IPS-18a (cell line): Measurements from ENCODE around the gene HS3ST4.
A peak's percentile ranks its signal among the peaks of the same experiment; 100 is the strongest.
"Not testable (repeated sequence)": the region's sequence is repeated elsewhere in the genome, so short reads cannot be mapped to it uniquely, and the experiment has no call there.

Source experiments
- H3K27ac ChIP-seq: one replicate; pipeline ENCODE4 v1.5.1; 2013; ENCODE audit warnings: low read length
- H3K27me3 ChIP-seq: one replicate; pipeline ENCODE4 v1.6.1; 2013; ENCODE audit warnings: mild to moderate bottlenecking, low read length; ENCODE audit not compliant: control insufficient read depth, insufficient read depth
- H3K36me3 ChIP-seq: one replicate; pipeline ENCODE4 v1.6.1; 2013; ENCODE audit warnings: low read depth, low read length; ENCODE audit not compliant: control insufficient read depth
- H3K4me1 ChIP-seq: one replicate; pipeline ENCODE4 v1.6.1; 2013; ENCODE audit warnings: low read depth, low read length; ENCODE audit not compliant: control insufficient read depth
- H3K4me3 ChIP-seq: one replicate; pipeline ENCODE4 v1.5.1; 2013; ENCODE audit warnings: low read length
- H3K9ac ChIP-seq: one replicate; pipeline ENCODE4 v1.6.1; 2013; ENCODE audit warnings: mild to moderate bottlenecking, low read length, moderate library complexity
- H3K9me3 ChIP-seq: one replicate; pipeline ENCODE4 v1.6.1; 2013; ENCODE audit warnings: low read depth, low read length; ENCODE audit not compliant: control insufficient read depth

The HS3ST4 gene

DNA sequence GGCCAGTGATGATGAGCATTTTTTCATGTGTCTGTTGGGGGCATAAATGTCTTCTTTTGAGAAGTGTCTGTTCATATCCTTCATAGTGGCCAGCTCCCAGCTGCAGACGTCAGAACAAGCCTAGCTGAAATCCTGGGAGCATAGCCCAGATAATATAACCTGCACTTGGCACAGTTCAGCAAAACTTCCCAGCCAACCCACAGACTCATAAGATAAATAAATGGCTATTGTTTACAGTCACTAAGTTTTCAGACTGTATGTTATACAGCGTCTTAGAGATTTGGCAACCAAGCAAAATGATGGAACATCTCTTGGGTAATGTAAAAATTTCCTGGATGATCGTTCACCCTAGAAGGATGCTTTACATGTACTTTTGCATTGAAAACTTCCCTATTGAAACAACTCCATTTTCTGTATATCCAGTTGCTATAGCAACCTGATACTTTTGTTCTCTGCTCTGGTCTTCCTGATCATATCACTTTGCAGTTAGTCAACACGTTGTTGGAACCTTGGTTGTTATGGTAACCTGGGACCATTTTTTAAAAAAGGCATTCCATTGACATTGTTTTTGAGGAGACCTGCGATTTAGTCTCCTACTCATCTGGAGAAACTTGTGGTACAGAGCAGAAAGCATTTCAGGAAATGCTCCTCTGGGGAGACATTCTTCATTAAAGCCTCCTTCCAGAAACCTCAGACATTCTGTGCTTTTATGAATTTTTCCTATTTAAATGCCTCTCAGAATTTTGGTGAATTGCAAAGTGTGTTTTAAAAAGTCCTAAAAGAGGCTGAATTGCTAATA, 378.7 kb downstream of the HS3ST4 start:
- Histone ChIP-seq H3K36me3 (no peaks in the 10 kb centered on the region), H3K4me1 (peaks cover 14% of the 10 kb centered on the region), H3K9ac (peak overlapping the region; percentile 3), H3K27me3 (no peaks in the 10 kb centered on the region), H3K9me3 (no peaks in the 10 kb centered on the region), H3K4me3 (peak overlapping the region; percentile 2), H3K27ac (peak overlapping the region; percentile 32)

DNA sequence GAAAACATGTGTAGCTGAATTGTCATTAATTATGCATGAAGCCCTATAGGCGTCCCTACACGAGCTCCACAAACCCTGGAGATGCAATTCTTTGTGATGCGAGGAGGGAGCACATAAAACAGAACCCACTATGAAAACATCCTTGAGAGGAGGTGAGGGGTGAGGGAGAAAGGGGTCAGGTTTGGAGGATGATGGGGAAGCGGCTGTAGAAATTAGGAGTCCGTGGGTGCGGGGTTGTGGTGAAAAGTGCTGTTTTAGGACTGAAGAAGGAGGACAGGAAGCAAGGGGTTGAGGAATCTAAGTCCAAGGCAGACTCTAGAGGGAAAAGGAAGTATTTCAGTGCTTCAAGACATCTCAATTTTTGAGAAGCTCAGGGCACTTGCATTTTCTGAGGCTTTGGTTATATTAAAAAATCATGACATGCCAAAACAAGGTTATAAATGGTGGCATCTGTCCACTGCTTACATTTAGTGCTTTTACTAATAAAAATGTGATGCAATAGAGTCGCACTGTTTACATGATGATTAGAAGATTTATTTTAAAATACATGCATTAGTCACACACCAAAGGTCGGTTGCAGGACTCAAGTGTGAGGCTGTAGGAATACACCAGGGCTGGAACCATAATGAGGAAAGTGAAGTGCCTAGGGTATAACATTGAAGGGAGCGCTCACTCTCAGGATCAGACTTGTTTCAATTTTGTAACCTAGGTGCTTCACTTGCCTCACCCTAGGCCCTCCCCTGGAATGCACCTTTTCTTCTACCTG, 379.5 kb downstream of the HS3ST4 start:
- Histone ChIP-seq H3K27ac (peak overlapping the region; percentile 32), H3K36me3 (no peaks in the 10 kb centered on the region), H3K9ac (peak overlapping the region; percentile 3), H3K4me1 (peaks cover 14% of the 10 kb centered on the region), H3K9me3 (no peaks in the 10 kb centered on the region), H3K4me3 (peak overlapping the region; percentile 2), H3K27me3 (no peaks in the 10 kb centered on the region)

GRCh38 chr16:26078716-26079355, 387.1 kb downstream of the HS3ST4 start:
- H3K9me3 ChIP-seq, result peaks cover 3% of the 10 kb centered on the region
- H3K4me3 ChIP-seq, result no peak overlapping the region
- no peak overlapping the region for H3K9ac ChIP-seq

DNA sequence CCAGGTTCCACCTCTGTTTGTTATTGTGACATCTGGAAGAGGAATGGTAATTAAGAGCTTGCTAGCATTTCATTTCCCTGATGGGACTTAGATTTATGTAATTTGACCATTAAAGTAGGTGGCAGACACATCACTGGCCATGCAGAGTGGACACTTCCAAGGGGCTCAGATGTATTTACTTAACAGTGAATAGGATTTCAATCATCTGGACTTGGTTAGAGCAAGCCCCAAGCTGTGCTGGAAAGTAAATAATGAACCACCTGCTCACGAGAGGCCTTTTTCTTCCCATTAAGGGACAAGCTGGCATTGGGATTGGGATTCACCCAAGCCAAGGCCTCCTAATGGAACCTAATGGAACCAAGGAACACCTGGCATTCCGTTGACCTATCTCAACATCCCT, 395.3 kb downstream of the HS3ST4 start:
- Histone ChIP-seq H3K9ac (no peak overlapping the region), H3K27me3 (no peaks in the 10 kb centered on the region), H3K36me3 (no peaks in the 10 kb centered on the region), H3K4me1 (peaks cover 4% of the 10 kb centered on the region), H3K9me3 (no peaks in the 10 kb centered on the region), H3K4me3 (no peak overlapping the region), H3K27ac (no peak overlapping the region)

More at GRCh38 chr16:26078716-26079355, 387.1 kb downstream of the HS3ST4 start:
- no peaks in the 10 kb centered on the region for H3K27me3 ChIP-seq
- peaks cover 7% of the 10 kb centered on the region for H3K4me1 ChIP-seq
- H3K27ac ChIP-seq, result no peak overlapping the region
- H3K36me3 ChIP-seq, result no peaks in the 10 kb centered on the region

DNA sequence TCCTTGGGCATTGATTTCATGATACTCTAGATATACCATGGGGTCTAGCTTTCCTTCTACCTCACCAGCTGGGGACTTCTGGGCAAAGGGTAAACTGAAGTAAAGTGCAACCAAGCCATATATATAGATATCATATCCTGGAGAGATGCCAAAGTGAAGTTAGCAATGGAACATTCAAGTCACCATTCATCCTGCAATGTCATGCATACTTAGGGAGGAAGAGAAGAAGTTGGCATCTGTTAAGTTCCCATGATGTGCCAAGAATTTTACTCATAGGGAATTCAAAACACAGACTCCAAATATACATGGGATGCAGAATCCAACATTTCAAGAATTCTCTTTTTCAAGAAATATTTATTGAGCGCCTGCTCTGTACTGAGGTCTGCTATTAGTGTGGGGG, 399.8 kb downstream of the HS3ST4 start:
- Histone ChIP-seq H3K27ac (no peak overlapping the region), H3K9me3 (no peaks in the 10 kb centered on the region), H3K9ac (no peak overlapping the region), H3K27me3 (no peaks in the 10 kb centered on the region), H3K4me1 (no peaks in the 10 kb centered on the region), H3K4me3 (no peak overlapping the region), H3K36me3 (no peaks in the 10 kb centered on the region)

DNA sequence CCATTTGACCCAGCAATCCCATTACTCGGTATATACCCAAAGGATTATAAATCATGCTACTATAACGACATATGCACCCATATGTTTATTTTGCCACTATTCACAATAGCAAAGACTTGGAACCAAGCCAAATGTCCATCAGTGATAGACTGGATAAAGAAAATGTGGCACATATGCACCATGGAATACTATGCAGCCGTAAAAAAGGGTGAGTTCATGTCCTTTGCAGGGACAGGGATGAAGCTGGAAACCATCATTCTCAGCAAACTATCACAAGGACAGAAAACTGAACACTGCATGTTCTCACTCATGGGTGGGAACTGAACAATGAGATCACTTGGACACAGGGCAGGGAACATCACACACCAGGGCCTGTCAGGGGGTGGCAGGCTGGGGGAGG, 406.4 kb downstream of the HS3ST4 start:
- H3K27me3 ChIP-seq, H3K4me1 ChIP-seq, H3K27ac ChIP-seq, H3K36me3 ChIP-seq, H3K9ac ChIP-seq, H3K9me3 ChIP-seq, H3K4me3 ChIP-seq: not testable (repeated sequence)

GRCh38 chr16:26102369-26102768, 410.6 kb downstream of the HS3ST4 start:
- Histone ChIP-seq H3K4me3 (no peak overlapping the region), H3K9me3 (no peaks in the 10 kb centered on the region), H3K27ac (no peak overlapping the region), H3K27me3 (no peaks in the 10 kb centered on the region), H3K36me3 (no peaks in the 10 kb centered on the region), H3K4me1 (no peaks in the 10 kb centered on the region), H3K9ac (no peak overlapping the region)

DNA sequence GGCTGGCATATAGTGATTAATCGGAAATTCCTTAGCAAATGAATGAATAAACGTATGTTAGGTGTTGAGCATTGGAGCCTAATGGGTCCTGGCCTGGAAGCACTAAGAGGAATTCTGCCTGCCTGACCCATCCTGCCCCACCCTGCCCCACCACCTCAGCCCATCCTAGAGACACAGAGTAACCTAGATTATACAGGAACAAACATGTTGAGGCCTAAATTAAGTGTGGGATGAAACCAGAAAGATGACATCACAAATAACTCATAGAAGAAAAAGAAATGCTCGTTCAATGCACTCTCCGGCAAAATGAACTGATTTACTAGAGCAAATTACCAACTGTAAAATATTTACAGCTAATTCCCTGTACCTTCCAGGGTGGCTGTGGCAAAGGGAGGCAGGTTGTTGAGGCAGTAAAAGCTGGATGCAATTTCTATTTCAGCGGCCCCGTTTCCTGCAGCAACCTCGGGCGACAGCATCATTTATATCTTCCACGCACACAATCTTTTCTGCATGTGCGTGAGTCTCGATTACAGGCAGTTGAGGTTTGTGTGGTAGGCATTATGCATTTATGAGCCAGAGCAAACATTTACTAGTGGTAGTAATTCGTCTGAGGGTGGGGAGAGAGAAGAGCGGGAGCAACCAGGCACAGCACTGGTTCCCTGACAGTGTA, 417.2 kb downstream of the HS3ST4 start:
- no peak overlapping the region for H3K4me3 ChIP-seq
- peaks cover 5% of the 10 kb centered on the region for H3K4me1 ChIP-seq
- H3K9me3 ChIP-seq, result no peaks in the 10 kb centered on the region
- H3K27ac ChIP-seq, result no peak overlapping the region
- H3K36me3 ChIP-seq, result no peaks in the 10 kb centered on the region
- no peak overlapping the region for H3K9ac ChIP-seq
- H3K27me3 ChIP-seq, result no peaks in the 10 kb centered on the region

- Histone ChIP-seq H3K9ac (no peak overlapping the region), H3K36me3 (no peaks in the 10 kb centered on the region), H3K4me1 (peaks cover 5% of the 10 kb centered on the region), H3K27me3 (no peaks in the 10 kb centered on the region), H3K4me3 (no peak overlapping the region), H3K9me3 (no peaks in the 10 kb centered on the region), H3K27ac (no peak overlapping the region)
These were observed 420.1 kb downstream of the HS3ST4 start for GRCh38 chr16:26111900-26112299.

DNA sequence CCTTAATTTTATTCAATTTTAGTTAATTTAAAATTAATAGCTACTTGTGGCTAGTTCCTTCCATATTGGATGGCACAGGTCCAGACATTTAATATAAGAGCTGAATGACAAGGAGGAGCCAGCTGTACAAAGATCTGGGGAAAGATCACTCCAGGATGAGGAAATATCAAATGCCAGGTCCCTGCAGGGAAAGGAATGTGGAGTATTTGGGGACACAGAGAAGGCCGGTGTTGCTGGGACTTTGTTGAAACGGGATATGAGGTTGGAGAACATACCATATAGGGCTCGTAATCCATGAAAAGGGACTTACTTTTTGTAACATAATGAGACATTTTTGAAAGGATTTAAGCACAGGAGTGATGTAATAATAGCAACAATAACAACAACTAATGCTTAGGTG, 426.8 kb downstream of the HS3ST4 start:
- H3K27me3 ChIP-seq, result no peaks in the 10 kb centered on the region
- H3K27ac ChIP-seq, result no peak overlapping the region
- H3K9ac ChIP-seq, result no peak overlapping the region
- no peak overlapping the region for H3K4me3 ChIP-seq
- peaks cover 6% of the 10 kb centered on the region for H3K4me1 ChIP-seq
- H3K9me3 ChIP-seq, result no peaks in the 10 kb centered on the region
- H3K36me3 ChIP-seq, result no peaks in the 10 kb centered on the region

GRCh38 chr16:26120729-26121128, 429.0 kb downstream of the HS3ST4 start:
- H3K9ac ChIP-seq, result no peak overlapping the region
- peaks cover 6% of the 10 kb centered on the region for H3K4me1 ChIP-seq
- H3K36me3 ChIP-seq, result no peaks in the 10 kb centered on the region
- H3K4me3 ChIP-seq, result no peak overlapping the region
- no peak overlapping the region for H3K27ac ChIP-seq
- no peaks in the 10 kb centered on the region for H3K9me3 ChIP-seq
- no peaks in the 10 kb centered on the region for H3K27me3 ChIP-seq
